Glomerular visceral epithelial cell (primary cell): Measurements from ENCODE around the gene CNGB1.

ENCODE experiments used
- DNase-seq: peaks from one replicate; pipeline ENCODE4 v3.0.0-alpha.2; 2016; ENCODE audit errors: extremely low spot score

Gene CNGB1

DNA sequence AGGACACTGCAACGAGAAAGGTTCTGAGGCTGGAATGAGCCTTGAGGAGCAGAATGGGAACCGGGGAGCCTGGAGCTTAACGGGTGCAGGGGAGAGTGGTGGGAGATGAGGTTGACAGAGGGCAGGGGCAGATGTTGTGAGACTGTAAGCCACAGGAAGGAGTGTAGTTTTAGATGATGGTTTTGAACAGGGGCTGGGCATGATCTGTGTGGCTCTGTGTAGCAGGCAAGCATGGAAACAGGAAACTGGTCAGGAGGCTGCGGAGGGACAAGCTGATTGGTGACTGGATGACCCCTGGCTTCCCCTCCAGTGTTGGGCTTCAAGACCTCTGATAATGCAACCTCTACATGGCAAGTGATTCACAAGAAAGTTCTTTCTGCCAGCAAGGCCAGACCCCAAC lies 1.4 kb upstream of the CNGB1 start:
- no peak for DNase-seq

DNA sequence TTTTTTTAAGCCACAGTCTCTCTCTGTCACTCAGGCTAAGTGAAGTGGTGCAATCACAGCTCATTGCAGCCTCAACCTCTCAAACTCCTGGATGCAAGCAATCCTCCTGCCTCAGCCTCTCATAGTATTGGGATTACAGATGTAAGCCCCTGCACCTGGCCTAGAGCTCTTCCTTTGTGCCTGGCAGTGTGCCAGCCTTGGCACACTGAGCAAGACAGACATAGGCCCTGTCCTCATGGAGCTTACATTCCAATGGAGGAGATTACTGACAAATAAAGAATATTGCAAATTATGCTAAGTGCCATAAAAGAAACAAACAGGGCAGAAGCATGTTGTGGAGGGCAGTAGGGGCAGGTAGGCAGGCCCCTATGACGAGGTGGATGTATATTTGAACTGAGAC lies 920 bp upstream of the CNGB1 start:
- DNase-seq = no peak

DNA sequence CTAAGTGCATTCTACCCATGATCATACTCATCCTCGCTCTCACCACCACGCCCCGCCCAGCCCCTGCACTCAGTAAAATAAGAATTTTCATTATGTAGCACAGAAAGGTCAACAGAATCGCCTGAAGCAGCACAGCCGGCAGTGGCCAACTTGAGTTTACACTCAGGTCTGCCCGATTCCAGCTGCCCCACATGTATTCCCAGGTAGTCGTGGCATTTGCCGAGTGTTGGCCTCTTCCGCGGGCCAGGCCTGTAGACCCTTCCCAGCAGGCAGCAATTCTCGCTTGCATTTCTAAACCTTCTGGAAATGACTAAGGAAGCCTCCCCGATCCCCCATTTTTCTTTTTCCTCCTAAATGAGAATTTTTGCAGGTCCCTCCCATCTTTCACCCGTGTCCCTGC lies 609 bp downstream of the CNGB1 start:
- no peak for DNase-seq

DNA sequence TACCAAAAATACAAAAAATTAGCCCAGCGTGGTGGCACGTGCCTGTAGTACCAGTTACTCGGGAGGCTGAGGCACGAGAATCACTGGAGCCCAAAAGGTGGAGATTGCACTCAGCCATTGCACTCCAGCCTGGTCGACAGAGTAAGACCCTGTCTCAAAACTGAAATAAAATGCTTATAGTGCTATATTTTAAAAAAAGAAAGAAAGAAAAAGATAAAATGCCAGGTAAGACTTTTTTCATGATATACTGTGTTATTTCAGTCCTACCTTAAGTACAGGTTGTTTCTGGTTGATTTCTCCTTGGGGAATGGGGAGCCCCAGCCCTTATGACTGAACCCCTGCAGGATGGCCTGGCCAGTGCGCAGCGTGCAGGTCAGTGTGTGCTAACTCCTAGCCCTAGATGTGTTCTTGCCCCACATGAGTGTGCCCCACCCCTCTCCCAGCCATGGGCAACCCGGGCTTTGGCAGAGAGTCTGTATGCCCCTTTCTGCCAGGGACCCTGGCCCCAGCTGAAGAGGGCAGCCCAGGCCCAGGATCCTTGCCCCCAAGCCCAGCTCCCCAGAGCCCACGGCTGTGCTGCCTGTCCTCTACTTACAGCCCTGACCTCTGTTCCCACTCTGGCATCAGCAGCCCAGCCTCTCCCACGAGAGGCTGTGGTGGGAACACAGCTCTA lies 1.3 kb downstream of the CNGB1 start:
- no peak for DNase-seq

DNA sequence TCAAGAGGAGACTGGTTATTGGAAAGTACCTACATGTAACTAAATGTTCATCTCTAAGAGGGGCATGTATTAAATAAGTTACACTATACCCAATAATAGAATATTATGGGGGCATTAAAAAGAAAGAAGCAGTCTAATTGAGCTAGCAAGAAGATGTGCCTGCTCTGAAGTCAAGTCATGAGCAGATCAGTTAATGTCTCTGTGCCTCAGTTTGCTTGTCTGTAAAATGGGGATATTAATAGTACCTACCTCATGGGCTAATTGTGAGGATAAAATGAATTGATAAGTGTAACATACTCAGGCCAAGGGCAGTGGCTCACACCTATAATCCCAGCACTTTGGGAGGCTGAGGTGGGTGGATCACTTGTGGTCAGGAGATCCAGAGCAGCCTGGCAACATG lies 3.0 kb downstream of the CNGB1 start:
- no peak for DNase-seq

DNA sequence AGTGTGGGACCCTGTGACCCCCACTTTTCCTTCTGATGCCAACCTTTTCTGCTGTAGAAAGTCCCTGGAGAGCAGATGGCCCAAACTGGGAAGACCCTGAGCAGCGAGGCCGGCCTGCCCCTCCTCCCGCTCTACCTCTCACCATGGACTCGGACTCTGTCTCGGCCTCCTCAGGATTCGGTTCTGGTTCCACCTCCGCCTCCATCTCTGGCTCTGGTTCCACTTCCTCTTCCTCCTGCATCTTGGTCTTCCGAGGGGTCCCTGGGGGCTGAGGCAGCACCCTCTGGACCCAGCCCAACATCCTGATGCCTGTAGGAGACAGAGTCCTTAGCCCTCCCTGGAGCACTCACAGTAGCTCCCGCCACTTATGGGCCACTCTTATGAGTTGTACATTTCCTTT lies 3.9 kb downstream of the CNGB1 start:
- DNase-seq = no peak

DNA sequence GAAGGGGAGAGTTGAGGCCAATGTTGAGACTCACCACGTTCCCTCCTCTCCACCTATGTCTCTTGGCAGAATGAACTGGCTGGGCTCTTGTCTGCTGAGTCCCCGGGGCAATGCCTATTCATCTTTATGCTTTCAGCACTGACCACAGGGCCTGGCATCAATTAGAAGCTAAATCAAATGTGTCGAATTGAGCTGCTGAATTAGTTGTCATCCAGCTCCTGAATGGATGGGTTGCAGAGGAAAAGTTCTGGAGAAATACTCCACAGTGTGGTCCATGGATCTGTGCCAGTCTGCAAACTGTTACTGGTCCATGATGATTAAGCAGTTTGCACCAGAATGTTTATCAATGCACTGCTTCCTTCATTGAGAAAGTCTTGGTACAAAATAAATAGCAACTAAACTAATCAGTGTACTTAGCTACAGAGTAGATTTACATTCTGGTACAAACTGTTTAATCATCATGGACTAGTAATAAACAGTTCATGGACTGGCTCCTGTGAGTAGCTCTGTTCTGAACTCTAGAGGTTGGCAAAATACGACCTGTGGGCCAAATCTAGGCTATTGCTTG lies 4.6 kb downstream of the CNGB1 start:
- DNase-seq = no peak

DNA sequence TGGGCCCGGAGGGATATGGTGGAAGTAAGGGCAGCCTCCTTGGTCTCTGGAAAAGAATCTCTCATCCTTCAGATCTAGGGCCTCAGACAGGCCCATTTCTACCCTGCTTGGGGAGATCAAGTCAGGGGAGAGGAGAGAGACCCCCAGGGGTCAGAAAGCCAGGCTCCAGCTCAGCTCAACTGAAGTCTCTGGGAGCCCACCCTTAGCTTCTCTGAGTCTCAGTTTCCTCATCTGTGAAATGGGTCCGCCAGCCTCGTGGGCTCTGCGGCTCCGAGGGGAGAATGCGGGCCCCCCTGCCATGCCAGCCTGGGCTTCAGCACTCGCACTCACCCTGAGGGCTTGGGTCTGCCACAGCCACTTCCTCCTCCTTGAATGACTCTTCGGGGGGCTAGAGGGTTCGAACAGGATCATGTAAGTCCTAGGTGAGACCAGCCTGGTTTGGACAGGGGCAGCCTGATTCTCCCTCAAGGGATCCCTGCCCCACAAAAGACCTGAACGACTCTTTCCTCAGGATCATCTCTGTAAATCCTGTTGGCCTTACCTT lies 6.7 kb downstream of the CNGB1 start:
- DNase-seq = no peak

DNA sequence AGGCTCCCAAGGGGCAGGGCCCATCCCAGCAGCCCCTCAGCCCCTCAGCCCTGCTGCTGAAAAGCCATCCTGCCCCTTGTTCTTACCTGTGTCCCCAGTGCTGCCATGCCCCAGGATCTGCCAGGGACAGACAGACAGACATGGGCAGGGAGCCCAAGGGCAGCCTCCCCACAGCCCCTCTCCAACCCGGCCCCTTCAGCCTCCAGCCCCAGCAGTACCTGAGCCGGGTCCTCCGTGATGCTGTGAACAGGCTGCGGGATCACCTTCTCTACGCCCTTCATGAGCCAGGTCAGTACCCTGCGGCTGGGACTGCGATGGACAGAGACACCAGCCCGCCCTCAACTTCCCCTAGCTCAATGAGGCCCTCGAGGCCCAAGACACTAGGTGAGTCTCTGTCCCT lies 8.2 kb downstream of the CNGB1 start:
- DNase-seq = no peak

DNA sequence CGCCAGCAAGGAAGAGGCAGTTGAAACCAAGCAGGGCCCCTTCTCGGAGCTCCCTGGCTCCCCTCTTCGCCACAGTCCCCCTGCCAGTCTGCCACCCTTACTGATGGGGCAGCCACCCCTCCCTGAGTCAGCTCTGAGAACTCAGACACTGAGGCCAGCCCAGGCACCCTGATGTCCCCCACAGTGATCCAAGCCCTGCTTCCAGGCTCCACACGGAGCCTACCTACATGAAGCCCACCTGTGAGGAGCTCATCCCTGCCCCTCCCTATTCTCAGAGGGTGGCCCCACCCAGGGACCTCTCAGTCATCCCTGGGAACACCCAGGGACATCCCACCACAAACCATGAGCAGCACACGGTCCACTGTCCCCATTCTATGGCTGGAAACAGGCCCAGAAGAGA lies 8.9 kb downstream of the CNGB1 start:
- no peak for DNase-seq

DNA sequence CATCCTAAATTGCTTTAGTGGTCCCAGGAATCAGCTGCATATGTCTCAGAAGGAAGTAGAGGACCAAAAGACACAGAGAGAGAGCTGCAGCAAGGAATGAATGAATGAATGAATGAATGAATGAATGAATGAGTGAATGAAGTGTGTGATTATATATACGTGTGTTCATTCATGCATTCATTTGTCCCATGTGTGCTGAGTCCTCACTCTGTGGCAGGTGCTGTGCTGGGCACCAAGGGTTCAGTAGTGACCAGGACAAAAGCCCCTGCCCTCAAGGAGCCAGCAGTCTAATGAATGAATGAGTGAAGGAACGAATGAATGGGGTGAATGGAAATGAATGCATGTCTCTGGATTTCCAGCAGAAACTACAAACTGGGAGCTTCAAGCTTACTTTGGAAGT lies 9.4 kb downstream of the CNGB1 start:
- no peak for DNase-seq

DNA sequence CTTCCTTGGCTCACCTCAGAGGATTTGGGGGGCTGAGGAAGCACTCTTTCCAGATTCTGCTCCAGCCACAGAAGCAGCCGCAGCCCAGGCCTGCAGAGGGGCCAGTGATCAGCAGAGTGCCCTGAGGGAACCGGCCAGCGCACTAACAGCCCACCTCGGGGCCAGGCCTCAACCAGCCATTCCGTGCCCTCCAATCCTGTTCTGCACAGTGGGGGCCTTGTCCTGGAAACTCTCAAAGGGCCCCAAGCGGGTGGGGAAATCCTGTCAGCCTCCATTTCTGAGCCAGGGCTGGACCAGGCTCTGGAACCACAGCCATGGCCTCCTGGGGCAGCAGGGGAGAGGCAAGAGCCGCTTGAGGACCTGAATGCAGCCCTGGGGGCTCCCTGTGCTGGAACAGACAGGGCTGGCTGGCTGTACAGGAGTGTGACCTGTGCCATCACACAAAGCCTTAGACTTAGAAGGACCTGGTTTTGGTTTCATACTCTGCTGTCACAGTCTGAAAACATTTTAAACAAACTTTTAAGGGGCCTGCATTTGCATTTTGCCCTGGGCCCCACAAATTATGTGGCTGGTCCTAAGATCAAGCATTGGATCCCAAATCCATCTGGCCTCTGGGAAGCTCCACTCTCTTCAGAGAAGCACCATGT lies 10.0 kb downstream of the CNGB1 start:
- DNase-seq = no peak

DNA sequence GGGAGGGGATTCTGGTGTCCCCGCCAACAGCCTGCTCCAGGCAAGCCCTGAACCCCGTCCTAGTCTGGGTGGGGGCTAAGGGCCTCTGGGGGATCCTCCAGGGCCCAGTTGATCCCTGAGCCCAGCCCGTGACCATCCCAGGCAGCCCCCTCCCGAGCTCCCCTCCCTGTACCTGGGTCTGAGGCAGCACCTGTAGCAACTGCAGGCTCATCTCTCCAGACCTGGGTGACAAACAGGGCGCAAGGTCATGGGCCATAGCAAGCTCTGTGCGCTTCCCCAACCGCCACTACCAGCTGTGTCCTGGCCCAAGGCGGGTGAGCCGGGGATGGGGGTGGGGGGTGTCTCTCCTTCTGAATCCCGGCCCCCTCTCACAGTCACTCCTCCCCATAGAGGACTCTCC lies 10.6 kb downstream of the CNGB1 start:
- DNase-seq = no peak

DNA sequence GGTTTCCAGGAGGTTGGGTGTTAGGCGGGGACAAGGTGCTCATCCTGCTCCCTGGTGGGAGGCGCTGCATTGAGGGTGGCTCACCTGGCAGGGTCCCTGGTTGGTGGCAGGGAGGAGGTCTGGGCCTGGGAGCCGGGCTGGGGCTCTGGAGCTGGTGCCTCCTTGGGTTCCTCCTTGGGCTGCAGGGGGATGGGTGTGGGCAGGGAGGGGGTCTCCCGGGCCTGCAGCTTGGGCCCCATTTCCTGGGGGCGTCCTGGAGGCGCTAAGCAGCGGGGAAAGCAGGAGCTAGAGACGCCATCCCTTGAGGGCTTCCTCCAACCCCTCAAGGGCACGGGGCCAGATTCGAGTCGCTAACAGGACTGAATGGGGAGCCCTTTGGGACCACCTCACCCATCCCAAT lies 11.1 kb downstream of the CNGB1 start:
- no peak for DNase-seq

DNA sequence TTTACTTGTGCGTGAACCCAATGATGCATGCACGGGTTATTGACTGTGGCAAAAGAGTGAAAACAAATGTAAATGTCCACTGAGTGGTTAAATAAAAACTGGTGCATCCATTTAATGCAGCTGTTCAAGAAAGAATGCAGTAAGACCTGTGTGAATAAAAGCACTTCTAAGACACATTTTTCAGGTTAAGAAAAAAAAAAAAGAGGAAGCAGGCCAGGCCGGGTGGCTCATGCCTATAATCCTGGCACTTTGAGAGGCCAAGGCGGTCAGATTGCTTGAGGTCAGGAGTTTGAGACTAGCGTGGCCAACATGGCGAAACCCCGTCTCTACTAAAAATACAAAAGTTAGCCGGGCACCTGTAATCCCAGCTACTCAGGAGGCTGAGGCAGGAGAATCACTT lies 11.8 kb downstream of the CNGB1 start:
- no peak for DNase-seq

DNA sequence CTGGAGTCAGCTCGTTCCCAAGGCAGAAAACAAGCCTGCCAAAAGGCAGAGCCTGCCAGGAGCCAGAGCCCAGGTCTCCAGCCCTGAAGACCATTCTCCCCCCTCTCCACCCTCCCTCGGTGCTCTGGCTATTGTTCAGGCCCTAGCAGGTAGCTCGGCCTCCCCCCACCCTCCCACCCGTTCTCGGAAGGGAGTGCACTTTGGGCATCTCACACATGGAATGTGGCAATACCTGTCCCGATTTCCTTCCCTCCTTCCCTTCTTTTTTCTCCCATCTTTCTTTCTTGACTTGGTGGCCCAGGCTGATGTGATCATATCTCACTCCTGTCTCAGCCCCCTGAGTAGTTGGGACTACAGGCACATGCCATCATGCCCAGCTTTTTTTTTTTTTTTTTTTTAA lies 12.4 kb downstream of the CNGB1 start:
- DNase-seq = no peak

DNA sequence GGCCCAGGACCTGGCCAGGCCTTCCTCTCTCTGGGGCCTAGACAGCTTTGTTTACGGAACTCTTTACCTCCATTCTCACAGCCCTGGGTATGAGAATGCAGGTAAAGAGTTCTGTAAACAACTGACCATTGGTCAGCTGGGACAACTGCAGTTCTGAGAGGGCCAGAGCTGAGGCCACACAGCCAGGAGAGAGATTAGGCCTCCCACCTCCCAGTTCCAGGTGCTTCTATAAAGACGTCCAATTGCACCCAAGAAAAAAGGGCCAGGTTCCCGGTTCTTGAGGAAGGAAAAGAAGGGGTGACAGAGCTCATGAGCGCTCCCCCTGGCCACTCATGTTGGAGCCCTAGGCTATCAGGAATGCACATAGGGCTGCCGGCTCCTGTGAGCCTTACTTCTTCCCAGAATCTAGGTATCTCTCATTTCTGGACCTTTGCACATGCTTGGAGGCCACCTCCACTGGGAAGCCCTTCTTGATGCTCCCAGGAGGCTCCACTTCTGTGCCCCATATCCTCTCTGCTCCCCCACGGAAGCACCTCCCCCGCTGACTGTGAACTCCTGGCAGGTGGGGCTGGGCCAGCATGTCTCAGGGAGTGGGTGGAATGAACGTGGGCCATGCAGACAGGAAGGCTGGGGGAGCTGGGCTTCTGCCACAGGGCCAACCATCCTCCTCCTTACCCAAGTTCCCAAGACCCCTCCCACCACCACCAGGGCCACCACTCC lies 13.1 kb downstream of the CNGB1 start:
- no peak for DNase-seq

DNA sequence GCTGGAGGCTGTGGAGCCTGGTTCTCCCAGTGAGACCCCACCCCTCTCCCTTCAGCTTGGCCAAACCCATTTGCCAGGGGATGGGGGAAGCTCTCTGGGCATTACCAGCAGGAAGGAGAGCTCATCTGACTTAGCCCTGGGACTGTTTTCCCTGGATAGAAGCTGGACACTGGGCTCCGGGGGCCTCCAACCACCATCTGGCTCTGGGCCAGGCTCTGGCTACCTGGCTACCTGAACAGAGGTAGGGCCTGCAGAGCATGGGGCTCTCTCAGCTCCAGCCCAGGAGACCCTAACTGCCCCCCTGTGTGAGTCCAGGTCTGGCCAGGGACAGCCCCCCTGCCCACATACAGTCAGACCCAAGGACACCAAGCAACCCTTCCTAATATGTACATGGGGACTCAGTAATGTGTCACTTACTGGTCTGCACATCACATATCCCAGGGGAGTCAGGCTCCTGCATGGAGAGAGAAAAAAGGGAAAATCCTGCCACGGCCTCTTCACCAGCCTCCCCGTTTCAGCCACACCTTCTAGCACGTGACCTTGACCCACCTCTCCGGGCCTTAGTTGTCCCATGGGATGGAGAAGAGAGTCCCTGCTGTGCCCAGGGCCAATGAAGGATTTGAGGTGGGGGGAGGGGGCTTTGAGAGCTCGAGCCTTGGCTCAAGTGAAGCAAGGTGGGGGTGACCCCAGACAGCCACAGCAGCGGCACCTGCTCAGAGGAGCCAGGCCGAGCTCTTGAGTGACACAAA lies 13.8 kb downstream of the CNGB1 start:
- no peak for DNase-seq

DNA sequence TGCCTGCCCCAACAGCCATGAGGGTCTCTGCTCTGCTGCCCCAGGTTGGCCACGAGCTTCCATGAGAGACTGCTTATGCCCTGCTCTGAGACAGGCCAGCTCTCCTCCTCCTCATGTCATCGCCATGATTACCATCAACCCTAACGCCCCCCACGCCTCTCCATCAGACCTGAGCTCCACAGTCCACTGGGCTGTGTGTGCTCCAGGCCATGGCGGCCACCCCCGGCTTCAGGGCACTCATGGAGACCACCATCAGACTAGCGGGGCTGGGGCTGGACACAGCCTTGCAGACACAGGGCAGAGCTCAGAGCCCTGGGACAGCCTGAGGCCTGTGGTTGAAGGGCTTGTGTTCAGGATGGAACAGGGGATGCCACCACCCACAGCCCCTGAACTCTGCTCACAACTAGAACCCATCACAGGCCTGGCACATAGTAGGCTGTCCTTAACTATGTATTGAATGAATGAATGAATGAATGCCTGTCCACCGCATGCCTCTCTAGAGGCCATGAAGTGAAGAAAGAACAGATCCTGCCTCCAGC lies 14.6 kb downstream of the CNGB1 start:
- no peak for DNase-seq

DNA sequence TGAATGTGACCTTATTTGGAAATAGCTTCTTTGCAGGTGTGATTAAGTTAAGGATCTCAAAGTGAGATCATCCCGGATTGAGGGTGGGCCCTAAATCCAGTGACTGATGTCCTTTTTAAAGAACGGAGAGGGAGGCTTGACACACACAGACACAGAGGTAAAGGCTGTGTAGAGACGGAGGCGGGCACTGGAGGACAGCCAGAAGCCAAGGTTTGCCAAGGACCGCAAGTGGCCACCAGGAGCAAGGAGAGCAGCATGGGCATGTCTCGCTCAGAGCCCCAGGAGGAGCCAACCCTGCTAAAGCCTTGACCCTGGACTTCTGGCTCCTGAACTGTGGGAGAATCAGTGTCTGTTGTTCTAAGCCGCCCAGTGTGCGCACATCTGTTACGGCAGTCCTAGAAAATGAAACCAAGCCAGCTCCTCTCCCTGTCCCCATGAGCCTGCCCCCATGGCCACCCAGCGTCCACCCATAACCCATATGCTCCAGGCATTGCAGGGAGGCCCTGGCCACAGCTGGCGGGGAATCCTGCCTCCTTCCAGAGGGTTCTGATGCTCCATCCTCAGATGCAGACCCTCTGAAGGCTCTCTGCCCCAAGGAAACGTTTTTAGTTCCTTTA lies 15.2 kb downstream of the CNGB1 start:
- no peak for DNase-seq

DNA sequence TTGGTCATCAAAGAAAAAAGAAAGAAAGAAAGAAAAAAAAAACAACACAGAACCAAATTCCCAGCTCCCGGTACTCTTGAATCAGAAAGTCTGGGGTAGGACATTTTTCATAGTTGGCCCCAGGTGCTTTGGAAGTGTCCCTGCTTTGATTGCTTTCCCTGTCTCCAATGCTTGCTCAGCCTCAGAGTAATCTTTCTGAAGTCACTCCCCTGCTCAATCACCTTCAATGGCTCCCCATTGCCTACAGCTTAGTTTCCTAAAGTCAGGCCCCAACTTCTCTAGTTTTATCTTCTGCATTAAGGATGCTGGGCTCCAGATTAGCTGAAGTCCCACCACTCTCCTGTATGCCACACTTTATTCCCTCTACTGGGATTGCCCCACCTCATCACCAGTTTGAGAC lies 17.1 kb downstream of the CNGB1 start:
- DNase-seq = no peak
